MM.1S (cell line): ENCODE data around the gene MRPL41.

Experiments
- EZH2 ChIP-seq: fragments of 300-600 bp; sonication (generic); optimal IDR thresholded peaks from 2 replicates; pipeline ENCODE3; 2017; ENCODE audit warnings: low read depth, mild to moderate bottlenecking, antibody characterized with exemption, low read length, mixed read lengths
- TF ChIP-seq, protein P1 (sequence below): fragments of 300-600 bp; sonication (generic); IDR thresholded peaks from 2 replicates; pipeline ENCODE4 v1.5.1; 2016; ENCODE audit warnings: antibody characterized with exemption, low read length, mixed read lengths

DNA sequence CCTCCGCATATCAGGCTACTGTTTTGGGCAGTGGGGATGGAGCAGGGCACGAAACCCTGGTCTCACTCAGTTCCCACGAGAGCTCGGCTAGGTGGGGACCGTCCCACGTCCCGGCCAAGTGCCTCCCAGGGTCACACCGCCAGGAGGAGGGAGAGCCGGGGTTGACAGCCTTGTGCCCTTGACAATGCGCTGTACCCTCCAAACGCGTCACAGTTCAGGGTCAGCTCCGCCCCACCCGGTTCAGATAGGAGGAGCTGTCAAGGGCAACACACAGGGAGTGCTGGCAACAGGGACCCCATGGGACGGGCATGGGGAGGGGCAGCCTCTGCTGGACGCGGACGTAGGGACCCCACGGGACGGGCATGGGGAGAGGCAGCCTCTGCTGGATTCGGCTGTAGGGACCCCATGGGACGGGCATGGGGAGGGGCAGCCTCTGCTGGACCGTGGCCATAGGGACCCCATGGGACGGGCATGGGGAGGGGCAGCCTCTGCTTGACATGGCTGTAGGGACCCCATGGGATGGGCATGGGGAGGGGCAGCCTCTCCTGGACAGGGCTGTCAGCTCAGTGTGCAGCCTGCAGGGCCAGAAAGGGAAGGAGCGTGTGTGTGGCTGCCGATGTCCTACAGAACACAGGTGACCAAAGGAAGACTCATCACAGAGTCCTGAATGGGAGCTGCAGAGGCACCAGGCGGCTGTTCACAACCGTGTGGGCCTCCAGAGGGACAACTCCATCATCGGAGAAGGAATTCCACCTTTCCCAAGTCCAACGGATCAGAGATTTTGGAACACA, 30.9 kb upstream of the MRPL41 start:
- TF ChIP-seq, protein P1, sequence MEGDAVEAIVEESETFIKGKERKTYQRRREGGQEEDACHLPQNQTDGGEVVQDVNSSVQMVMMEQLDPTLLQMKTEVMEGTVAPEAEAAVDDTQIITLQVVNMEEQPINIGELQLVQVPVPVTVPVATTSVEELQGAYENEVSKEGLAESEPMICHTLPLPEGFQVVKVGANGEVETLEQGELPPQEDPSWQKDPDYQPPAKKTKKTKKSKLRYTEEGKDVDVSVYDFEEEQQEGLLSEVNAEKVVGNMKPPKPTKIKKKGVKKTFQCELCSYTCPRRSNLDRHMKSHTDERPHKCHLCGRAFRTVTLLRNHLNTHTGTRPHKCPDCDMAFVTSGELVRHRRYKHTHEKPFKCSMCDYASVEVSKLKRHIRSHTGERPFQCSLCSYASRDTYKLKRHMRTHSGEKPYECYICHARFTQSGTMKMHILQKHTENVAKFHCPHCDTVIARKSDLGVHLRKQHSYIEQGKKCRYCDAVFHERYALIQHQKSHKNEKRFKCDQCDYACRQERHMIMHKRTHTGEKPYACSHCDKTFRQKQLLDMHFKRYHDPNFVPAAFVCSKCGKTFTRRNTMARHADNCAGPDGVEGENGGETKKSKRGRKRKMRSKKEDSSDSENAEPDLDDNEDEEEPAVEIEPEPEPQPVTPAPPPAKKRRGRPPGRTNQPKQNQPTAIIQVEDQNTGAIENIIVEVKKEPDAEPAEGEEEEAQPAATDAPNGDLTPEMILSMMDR, result no peak
- no peak for TF ChIP-seq EZH2
